ENCODE measurements around the gene PPP2R2D. TPM values are rescaled to one million over a fixed set of nuclear protein-coding genes. Genes with fewer than 3 reads are reported as not detected.

Gene PPP2R2D
- total and polyA plus RNA-seq, 4 experiments from 2014 or later: 25.7 to 49.2 (median 41.7) TPM

GRCh38 chr10:131923038-131923756 is 22.4 kb downstream of the PPP2R2D start:
- ChIA-PET POLR2A (ENCODE audit: partially characterized antibody) (no interaction called here), CTCF (ENCODE audit: partially characterized antibody) (interaction anchor here (1.2 to 1.5 kb wide), 2 partner anchors 18 to 37 kb away, joined by 4 to 5 read pairs; no protein-coding TSS in a partner anchor)
- Histone ChIP-seq H3K9me3 (ENCODE audit: control insufficient read depth in 1 of 2, low read length in 2 of 2) (peaks cover 0 to 5% of the 10 kb centered on the region in 2 donors), H3K36me3 (ENCODE audit: insufficient read depth, low read length) (no peaks in the 10 kb centered on the region), H3K27me3 (ENCODE audit: insufficient read depth, low read length) (no peaks in the 10 kb centered on the region), H3K27ac (ENCODE audit: low read depth, low read length) (no peak overlapping the region), H3K4me3 (ENCODE audit: low read length in 2 of 2) (no peak overlapping the region), H3K4me1 (ENCODE audit: insufficient read depth, low read length) (peaks cover 40% of the 10 kb centered on the region)
- H3K4me1 Mint-ChIP-seq: peaks cover 56 to 80% (median 70%) of the 10 kb centered on the region in 4 donors
- H3K36me3 Mint-ChIP-seq: peaks cover 8 to 16% of the 10 kb centered on the region in 2 donors
- no peak overlapping the region for H3K4me3 Mint-ChIP-seq
- DNase-seq: no peak
- peak overlapping the region in 2 of 7 donors; percentile 18 to 22 for H3K27ac Mint-ChIP-seq
- H3K27me3 Mint-ChIP-seq: no peaks in the 10 kb centered on the region
- intact Hi-C loops (cut with micrococcal nuclease): no loop called here
- peaks cover 0 to 9% (median 2%) of the 10 kb centered on the region in 8 donors for H3K9me3 Mint-ChIP-seq

- intact Hi-C loops (cut with micrococcal nuclease): no loop called here
- no peaks in the 10 kb centered on the region for H3K27me3 Mint-ChIP-seq
- peaks cover 55 to 80% (median 73%) of the 10 kb centered on the region in 4 donors for H3K4me1 Mint-ChIP-seq
- no peak overlapping the region for H3K4me3 Mint-ChIP-seq
- Histone ChIP-seq H3K4me3 (ENCODE audit: low read length in 2 of 2) (no peak overlapping the region), H3K4me1 (ENCODE audit: insufficient read depth, low read length) (peaks cover 54% of the 10 kb centered on the region), H3K27me3 (ENCODE audit: insufficient read depth, low read length) (no peaks in the 10 kb centered on the region), H3K27ac (ENCODE audit: low read depth, low read length) (no peak overlapping the region), H3K9me3 (ENCODE audit: control insufficient read depth in 1 of 2, low read length in 2 of 2) (peaks cover 0 to 5% of the 10 kb centered on the region in 2 donors), H3K36me3 (ENCODE audit: insufficient read depth, low read length) (no peaks in the 10 kb centered on the region)
- peaks cover 0 to 9% (median 2%) of the 10 kb centered on the region in 8 donors for H3K9me3 Mint-ChIP-seq
- peaks cover 8 to 29% of the 10 kb centered on the region in 2 donors for H3K36me3 Mint-ChIP-seq
- no peak for DNase-seq
- ChIA-PET POLR2A (ENCODE audit: partially characterized antibody) (no interaction called here), CTCF (ENCODE audit: partially characterized antibody) (interaction anchor here (1.2 kb wide), 1 partner anchor 39 kb away, joined by 4 read pairs; no protein-coding TSS in a partner anchor)
- no peak overlapping the region for H3K27ac Mint-ChIP-seq
Measured at GRCh38 chr10:131925011-131925649, 24.3 kb downstream of the PPP2R2D start.

- Histone ChIP-seq H3K36me3 (ENCODE audit: insufficient read depth, low read length) (no peaks in the 10 kb centered on the region), H3K4me3 (ENCODE audit: low read length in 2 of 2) (no peak overlapping the region), H3K9me3 (ENCODE audit: control insufficient read depth in 1 of 2, low read length in 2 of 2) (peaks cover 0 to 5% of the 10 kb centered on the region in 2 donors), H3K4me1 (ENCODE audit: insufficient read depth, low read length) (peaks cover 50% of the 10 kb centered on the region), H3K27me3 (ENCODE audit: insufficient read depth, low read length) (no peaks in the 10 kb centered on the region), H3K27ac (ENCODE audit: low read depth, low read length) (no peak overlapping the region)
- no peaks in the 10 kb centered on the region for H3K27me3 Mint-ChIP-seq
- peaks cover 0 to 9% (median 2%) of the 10 kb centered on the region in 8 donors for H3K9me3 Mint-ChIP-seq
- CTCF ChIA-PET (ENCODE audit: partially characterized antibody): interaction anchor here (1.2 kb wide), 1 partner anchor 40 kb away, joined by 4 read pairs; no protein-coding TSS in a partner anchor
- intact Hi-C loops (cut with micrococcal nuclease): no loop called here
- peak overlapping the region in 1 of 8 donors; percentile 50 for H3K4me3 Mint-ChIP-seq
- H3K27ac Mint-ChIP-seq: no peak overlapping the region
- peaks cover 56 to 80% (median 74%) of the 10 kb centered on the region in 4 donors for H3K4me1 Mint-ChIP-seq
- DNase-seq: no peak
- H3K36me3 Mint-ChIP-seq: peaks cover 9 to 30% of the 10 kb centered on the region in 2 donors
- POLR2A ChIA-PET (ENCODE audit: partially characterized antibody): no interaction called here
Measured at GRCh38 chr10:131925716-131926115, 24.9 kb downstream of the PPP2R2D start.

- POLR2A ChIA-PET (ENCODE audit: partially characterized antibody): interaction anchor here (1.1 kb wide), 1 partner anchor 47 kb away, joined by 4 read pairs; no protein-coding TSS in a partner anchor
- intact Hi-C loops (cut with micrococcal nuclease): no loop called here
- Histone ChIP-seq H3K9me3 (ENCODE audit: control insufficient read depth in 1 of 2, low read length in 2 of 2) (peaks cover 0 to 5% of the 10 kb centered on the region in 2 donors), H3K4me3 (ENCODE audit: low read length in 2 of 2) (no peak overlapping the region), H3K4me1 (ENCODE audit: insufficient read depth, low read length) (peaks cover 49% of the 10 kb centered on the region), H3K27ac (ENCODE audit: low read depth, low read length) (no peak overlapping the region), H3K27me3 (ENCODE audit: insufficient read depth, low read length) (no peaks in the 10 kb centered on the region), H3K36me3 (ENCODE audit: insufficient read depth, low read length) (no peaks in the 10 kb centered on the region)
- peak overlapping the region in 2 of 8 donors; percentile 50 to 92 for H3K4me3 Mint-ChIP-seq
- CTCF ChIA-PET (ENCODE audit: partially characterized antibody): no interaction called here
- H3K9me3 Mint-ChIP-seq: peaks cover 0 to 9% (median 2%) of the 10 kb centered on the region in 8 donors
- H3K27ac Mint-ChIP-seq: peak overlapping the region in 1 of 7 donors; percentile 49
- H3K4me1 Mint-ChIP-seq: peaks cover 53 to 80% (median 74%) of the 10 kb centered on the region in 4 donors
- H3K36me3 Mint-ChIP-seq: peaks cover 11 to 28% of the 10 kb centered on the region in 2 donors
- H3K27me3 Mint-ChIP-seq: no peaks in the 10 kb centered on the region
- no peak for DNase-seq
Measured at GRCh38 chr10:131926253-131926652, 25.4 kb downstream of the PPP2R2D start.

- no peak overlapping the region for H3K27ac ChIP-seq (ENCODE audit: low read depth, low read length)
- H3K9me3 ChIP-seq (ENCODE audit: control insufficient read depth in 1 of 2, low read length in 2 of 2): peaks cover 0 to 5% of the 10 kb centered on the region in 2 donors
- Mint-ChIP-seq H3K4me1 (peaks cover 46 to 80% (median 69%) of the 10 kb centered on the region in 4 donors), H3K4me3 (peak overlapping the region in 7 of 8 donors; percentile 26 to 92 (median 64)), H3K9me3 (peaks cover 0 to 9% (median 2%) of the 10 kb centered on the region in 8 donors), H3K27ac (peak overlapping the region in 6 of 7 donors; percentile 37 to 77 (median 59)), H3K27me3 (no peaks in the 10 kb centered on the region), H3K36me3 (peaks cover 11 to 26% of the 10 kb centered on the region in 2 donors)
- no peaks in the 10 kb centered on the region for H3K27me3 ChIP-seq (ENCODE audit: insufficient read depth, low read length)
- ChIA-PET CTCF (ENCODE audit: partially characterized antibody) (interaction anchor here (0.7 to 1.3 kb wide), 2 partner anchors 10 to 41 kb away, joined by 3 to 6 read pairs; no protein-coding TSS in a partner anchor), POLR2A (ENCODE audit: partially characterized antibody) (interaction anchor here (1.1 kb wide), 2 partner anchors 27 to 46 kb away, joined by 3 to 4 read pairs; no protein-coding TSS in a partner anchor)
- intact Hi-C loops (cut with micrococcal nuclease): no loop called here
- H3K4me1 ChIP-seq (ENCODE audit: insufficient read depth, low read length): peaks cover 55% of the 10 kb centered on the region
- no peak for DNase-seq
- H3K4me3 ChIP-seq (ENCODE audit: low read length in 2 of 2): no peak overlapping the region
- no peaks in the 10 kb centered on the region for H3K36me3 ChIP-seq (ENCODE audit: insufficient read depth, low read length)
Measured at GRCh38 chr10:131926743-131927595, 26.2 kb downstream of the PPP2R2D start.

GRCh38 chr10:131928248-131929095 is 27.7 kb downstream of the PPP2R2D start:
- Mint-ChIP-seq H3K4me3 (peak overlapping the region; percentile 44 to 92 (median 72)), H3K4me1 (peaks cover 42 to 79% (median 68%) of the 10 kb centered on the region in 4 donors), H3K36me3 (peaks cover 11 to 28% of the 10 kb centered on the region in 2 donors), H3K27me3 (no peaks in the 10 kb centered on the region), H3K9me3 (peaks cover 0 to 9% (median 2%) of the 10 kb centered on the region in 8 donors), H3K27ac (peak overlapping the region; percentile 74 to 93 (median 85))
- DNase-seq: peak in 4 of 5 donors; percentile 11 to 30 (median 22)
- Histone ChIP-seq H3K9me3 (ENCODE audit: control insufficient read depth in 1 of 2, low read length in 2 of 2) (peaks cover 0 to 5% of the 10 kb centered on the region in 2 donors), H3K4me1 (ENCODE audit: insufficient read depth, low read length) (peaks cover 62% of the 10 kb centered on the region), H3K27ac (ENCODE audit: low read depth, low read length) (no peak overlapping the region), H3K4me3 (ENCODE audit: low read length in 2 of 2) (no peak overlapping the region), H3K36me3 (ENCODE audit: insufficient read depth, low read length) (no peaks in the 10 kb centered on the region), H3K27me3 (ENCODE audit: insufficient read depth, low read length) (no peaks in the 10 kb centered on the region)
- ChIA-PET POLR2A (ENCODE audit: partially characterized antibody) (no interaction called here), CTCF (ENCODE audit: partially characterized antibody) (interaction anchor here (1.3 kb wide), 1 partner anchor 42 kb away, joined by 6 read pairs; no protein-coding TSS in a partner anchor)
- intact Hi-C loops (cut with micrococcal nuclease): no loop called here
